ENCODE results near the gene FLYWCH1.

- no peak for TF ChIP-seq CTCF (IDR thresholded peaks at IDR 0.05)
- no peak for TF ChIP-seq POLR2A (IDR thresholded peaks at IDR 0.05; ENCODE audit: low read depth)
- no peak for TF ChIP-seq EP300 (IDR thresholded peaks at IDR 0.05)
- TF ChIP-seq POLR2AphosphoS5 (IDR thresholded peaks at IDR 0.05): no peak
These were observed 38.6 kb downstream of the FLYWCH1 start for GRCh38 chr16:2950353-2950724.
